ENCODE data around the gene MEIKIN.

Gene MEIKIN

GRCh38 chr5:131776450-131776849, 169.0 kb downstream of the MEIKIN start:
- no peak for TF ChIP-seq CTCF (IDR thresholded peaks at IDR 0.05; ENCODE audit: control insufficient read depth, extremely low read depth, insufficient read depth)
- no peak for DNase-seq (ENCODE audit: low read depth)
- H3K4me3 ChIP-seq (ENCODE audit: low read depth, low read length), result no peak overlapping the region

GRCh38 chr5:131774652-131775367, 170.7 kb downstream of the MEIKIN start:
- peak; percentile 79 for DNase-seq (ENCODE audit: low read depth)
- TF ChIP-seq CTCF (IDR thresholded peaks at IDR 0.05; ENCODE audit: control insufficient read depth, extremely low read depth, insufficient read depth), result no peak
- peak overlapping the region; percentile 18; the same call in 1 of the 2 replicates for H3K4me3 ChIP-seq (ENCODE audit: low read depth, low read length)

GRCh38 chr5:131773805-131774204, 171.7 kb downstream of the MEIKIN start:
- TF ChIP-seq CTCF (IDR thresholded peaks at IDR 0.05; ENCODE audit: control insufficient read depth, extremely low read depth, insufficient read depth), result no peak
- DNase-seq (ENCODE audit: low read depth), result no peak
- H3K4me3 ChIP-seq (ENCODE audit: low read depth, low read length), result no peak overlapping the region

GRCh38 chr5:131771692-131772091, 173.8 kb downstream of the MEIKIN start:
- no peak overlapping the region for H3K4me3 ChIP-seq (ENCODE audit: low read depth, low read length)
- TF ChIP-seq CTCF (IDR thresholded peaks at IDR 0.05; ENCODE audit: control insufficient read depth, extremely low read depth, insufficient read depth), result no peak
- DNase-seq (ENCODE audit: low read depth), result no peak

GRCh38 chr5:131769961-131770360, 175.5 kb downstream of the MEIKIN start:
- DNase-seq (ENCODE audit: low read depth), result no peak
- TF ChIP-seq CTCF (IDR thresholded peaks at IDR 0.05; ENCODE audit: control insufficient read depth, extremely low read depth, insufficient read depth), result no peak
- no peak overlapping the region for H3K4me3 ChIP-seq (ENCODE audit: low read depth, low read length)

GRCh38 chr5:131769336-131769735, 176.1 kb downstream of the MEIKIN start:
- DNase-seq (ENCODE audit: low read depth), result no peak
- no peak for TF ChIP-seq CTCF (IDR thresholded peaks at IDR 0.05; ENCODE audit: control insufficient read depth, extremely low read depth, insufficient read depth)
- no peak overlapping the region for H3K4me3 ChIP-seq (ENCODE audit: low read depth, low read length)

GRCh38 chr5:131767891-131768290, 177.6 kb downstream of the MEIKIN start:
- TF ChIP-seq CTCF (IDR thresholded peaks at IDR 0.05; ENCODE audit: control insufficient read depth, extremely low read depth, insufficient read depth), result no peak
- DNase-seq (ENCODE audit: low read depth), result no peak

More at GRCh38 chr5:131767891-131768290, 177.6 kb downstream of the MEIKIN start:
- H3K4me3 ChIP-seq (ENCODE audit: low read depth, low read length), result no peak overlapping the region
